KG1 (cell line): ENCODE measurements around the gene SELENBP1.
"Not testable (repeated sequence)": the region's sequence is repeated elsewhere in the genome, so short reads cannot be mapped to it uniquely, and the experiment has no call there.

ENCODE experiments used
- DNase-seq: peaks from one replicate; lab custom pipeline; 2025; lab: John Stamatoyannopoulos, UW

SELENBP1 gene

DNA sequence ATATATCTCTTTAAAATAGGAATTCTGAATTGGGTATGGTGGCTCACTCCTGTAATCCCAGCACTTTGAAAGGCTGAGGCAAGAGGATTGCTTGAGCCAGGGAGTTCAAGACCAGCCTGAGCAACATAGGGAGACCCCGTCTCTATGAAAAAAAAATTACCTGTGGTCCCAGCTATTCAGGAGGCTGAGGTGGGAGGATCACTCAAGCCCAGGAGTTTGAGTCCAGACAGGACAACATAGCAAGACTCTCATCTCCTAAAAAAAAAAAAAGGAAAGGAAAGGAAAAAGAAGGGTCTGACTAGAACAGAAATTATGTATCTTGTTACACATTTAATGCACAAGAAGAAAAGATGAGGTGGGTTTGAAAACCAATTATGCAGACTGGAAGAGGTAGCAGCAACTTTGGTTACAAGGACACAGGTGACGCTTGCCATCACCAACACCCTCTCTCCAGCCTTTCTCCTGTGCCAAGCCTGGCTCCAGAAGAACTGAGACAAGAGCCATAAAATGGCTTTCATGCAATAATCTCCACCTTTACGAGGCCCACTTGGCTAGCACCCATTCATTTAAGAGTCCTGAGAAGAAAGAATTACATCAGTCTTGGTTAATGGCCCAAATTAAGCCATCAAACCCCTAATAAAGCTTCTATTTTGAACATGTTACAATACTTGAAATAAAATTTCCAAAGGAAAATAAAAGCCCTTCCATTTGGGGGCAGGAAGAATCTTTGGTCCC lies 4.8 kb upstream of the SELENBP1 start:
- no peak for DNase-seq

DNA sequence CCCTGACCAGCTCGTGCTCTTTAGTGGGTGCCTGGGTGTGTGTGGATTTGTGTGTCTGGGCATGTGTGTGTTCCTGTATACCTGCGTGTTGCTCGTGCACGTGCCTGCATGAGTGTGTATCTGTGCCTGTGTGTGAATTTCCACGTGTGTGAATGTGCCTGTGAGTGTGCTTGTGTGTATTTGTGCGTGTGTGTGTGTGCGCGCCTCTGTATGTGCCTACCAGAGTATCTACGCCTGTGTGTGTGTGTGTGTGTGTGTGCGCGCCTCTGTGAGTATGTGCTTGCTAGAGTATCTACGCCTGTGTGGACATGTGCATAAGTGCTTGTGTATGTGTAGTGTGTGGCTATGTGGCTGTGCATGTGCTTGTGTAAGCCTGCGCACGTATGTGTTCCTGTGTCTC lies 691 bp upstream of the SELENBP1 start:
- no peak for DNase-seq

- DNase-seq: no peak
These were observed 991 bp downstream of the SELENBP1 start for GRCh38 chr1:151371370-151372057.

- no peak for DNase-seq
These were observed 2.1 kb downstream of the SELENBP1 start for GRCh38 chr1:151370211-151370911.

DNA sequence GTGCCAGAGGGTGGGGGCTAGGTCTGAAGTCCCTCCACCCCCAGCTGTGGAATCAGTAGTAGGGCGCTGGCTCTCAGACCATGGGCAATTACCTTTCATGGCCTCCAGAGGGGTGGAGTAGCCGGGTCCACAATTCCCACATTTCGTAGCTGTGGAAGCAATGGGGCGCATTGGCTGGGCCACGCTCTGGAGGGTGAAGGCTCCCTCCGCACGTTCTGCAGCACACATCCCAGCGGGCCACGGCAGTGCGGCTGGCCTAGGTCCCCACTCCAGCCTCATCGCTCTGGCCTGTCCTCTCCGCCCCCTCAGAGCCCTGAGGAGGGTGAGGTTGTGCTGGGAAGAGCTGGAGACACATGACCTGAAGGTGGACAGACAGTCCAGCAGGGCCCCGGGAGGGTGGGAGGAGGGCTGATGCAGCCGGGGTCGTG lies 2.9 kb downstream of the SELENBP1 start:
- DNase-seq: no peak

DNA sequence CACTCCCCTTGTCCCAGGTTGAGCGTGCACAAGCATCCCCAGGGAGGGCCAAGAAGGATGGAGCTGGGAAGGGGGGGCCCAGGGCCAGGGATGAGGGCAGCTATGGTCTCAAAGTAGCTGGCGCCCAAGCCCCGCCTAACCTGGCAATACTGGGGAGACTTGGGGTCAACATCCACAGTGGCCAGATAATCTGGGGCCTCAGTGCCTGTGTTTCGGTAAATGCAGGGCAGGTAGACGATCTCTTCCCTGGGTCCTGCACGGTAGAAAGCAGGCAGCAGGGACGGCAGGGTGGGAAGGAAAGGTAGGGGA lies 3.2 kb downstream of the SELENBP1 start:
- DNase-seq: no peak

DNA sequence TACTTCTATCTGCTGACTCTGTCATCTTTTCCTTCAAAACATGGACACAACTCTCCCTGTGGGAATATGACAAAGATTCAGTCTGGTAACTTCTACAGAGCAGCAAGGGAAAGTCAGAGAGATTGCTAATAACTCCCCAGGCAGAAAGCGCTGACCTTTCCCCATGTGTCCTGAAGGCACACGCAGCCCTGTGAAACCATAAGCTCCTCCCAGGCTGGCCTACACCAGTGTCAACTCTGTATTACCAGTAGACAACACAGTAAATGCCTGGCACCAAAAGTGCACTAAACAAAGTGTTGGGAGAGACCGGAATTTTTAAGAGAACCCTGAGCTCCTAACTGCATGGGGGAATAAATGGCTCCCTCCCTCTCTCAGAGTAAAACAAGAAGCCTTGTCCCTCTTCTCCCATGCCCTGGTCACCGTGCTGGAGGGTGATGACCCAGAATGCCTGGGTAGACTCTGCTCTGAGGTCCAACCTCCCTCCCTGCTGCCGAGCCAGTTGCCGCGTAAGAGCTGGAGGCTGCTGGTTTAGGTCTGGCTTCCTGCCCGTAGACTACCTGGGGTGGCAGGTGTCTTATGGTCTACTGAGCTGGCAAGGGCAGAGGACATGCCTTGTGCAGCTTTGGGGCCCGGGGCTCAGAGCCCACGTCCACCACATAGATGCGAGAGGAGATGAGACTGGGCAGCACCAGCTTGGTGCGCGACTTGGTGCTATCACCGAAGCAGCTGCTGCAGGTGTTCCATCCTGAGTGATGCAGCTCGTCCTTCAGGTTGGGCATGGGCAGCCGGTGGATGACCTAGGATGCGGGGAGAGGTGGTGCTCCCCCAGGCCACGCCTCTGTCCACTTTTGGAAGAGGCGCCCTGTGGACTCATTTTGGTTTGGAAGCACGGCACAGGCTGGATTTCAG lies 3.9 kb downstream of the SELENBP1 start:
- no peak for DNase-seq

- DNase-seq: no peak
These were observed 4.7 kb downstream of the SELENBP1 start for GRCh38 chr1:151367658-151368392.

DNA sequence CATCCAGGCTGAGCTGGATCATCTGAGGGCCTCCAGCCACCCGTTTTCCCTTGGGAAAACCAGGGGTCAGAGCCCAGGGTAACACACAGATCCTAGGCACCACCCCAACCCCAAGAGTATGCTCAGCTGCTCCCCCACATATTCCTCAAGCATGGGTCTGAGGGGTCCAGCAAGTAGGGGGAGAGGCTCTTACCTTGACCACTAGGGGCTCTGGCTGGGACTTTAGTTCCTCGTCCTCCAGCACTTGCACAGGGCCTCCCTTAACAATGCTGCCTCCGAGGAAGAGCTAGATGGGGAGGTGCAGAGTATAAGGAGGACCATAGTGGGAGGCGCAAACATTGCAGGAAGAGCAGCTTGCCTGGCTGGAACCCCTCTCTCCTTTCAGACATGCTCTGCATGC lies 7.5 kb downstream of the SELENBP1 start:
- DNase-seq: no peak

- no peak for DNase-seq
These were observed 10.0 kb downstream of the SELENBP1 start for GRCh38 chr1:151362308-151363155.

DNA sequence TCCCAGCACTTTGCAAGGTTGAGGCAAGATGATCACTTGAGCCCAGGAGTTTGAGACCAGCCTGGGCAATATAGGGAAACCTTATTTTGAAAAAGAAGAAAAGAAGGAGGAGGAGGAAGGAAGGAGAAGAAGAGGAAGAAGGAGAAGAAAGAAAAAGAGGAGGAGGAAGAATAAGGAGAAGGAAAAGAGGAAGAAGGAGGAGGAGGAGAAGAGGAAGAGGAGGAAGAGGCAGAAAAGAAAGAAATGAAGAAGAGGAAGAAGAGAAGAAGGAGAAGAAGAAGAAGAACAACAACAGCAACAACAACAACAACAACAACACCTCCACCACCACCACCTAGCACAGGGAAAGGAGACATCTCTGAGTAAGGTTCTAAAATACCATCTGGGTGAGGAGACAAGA lies 10.6 kb downstream of the SELENBP1 start:
- no peak for DNase-seq

- DNase-seq: no peak
These were observed 15.8 kb downstream of the SELENBP1 start for GRCh38 chr1:151356696-151357095.

DNA sequence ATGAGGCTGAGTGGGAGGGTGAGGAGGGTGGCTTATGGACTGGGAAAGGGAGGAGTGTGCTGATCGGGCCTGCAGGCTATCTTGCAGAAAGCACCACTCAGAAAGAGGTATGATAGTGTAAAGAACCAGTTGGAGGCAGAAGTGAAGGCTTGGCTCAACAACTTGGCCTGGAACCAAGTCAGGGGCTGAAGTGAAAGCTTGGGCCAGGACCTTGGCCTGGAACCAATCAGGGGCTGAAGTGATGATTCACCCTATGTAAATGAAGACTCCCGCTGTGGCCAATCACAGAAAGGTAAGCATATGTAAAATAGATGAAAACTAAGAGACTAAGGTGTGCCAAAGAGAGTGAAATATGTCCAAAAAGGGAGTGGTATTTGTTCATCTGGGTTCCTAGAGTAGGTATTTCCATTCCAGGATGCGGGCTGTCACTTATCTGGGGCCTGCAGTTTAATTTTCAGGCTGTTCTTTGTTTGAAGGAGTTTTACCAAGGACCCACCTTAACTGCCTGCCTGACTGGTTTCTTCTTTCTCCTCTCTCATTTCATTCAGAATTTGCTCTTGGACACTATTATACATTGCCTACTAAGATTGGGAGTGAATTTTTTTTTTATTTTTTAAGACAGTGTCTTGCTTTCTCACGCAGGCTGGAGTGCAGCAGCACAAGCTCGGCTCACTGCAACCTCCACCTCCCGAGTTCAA lies 20.3 kb downstream of the SELENBP1 start:
- DNase-seq: no peak

- not testable (repeated sequence) for DNase-seq
These were observed 22.2 kb downstream of the SELENBP1 start for GRCh38 chr1:151350323-151350722.

GRCh38 chr1:151347523-151348246 lies 24.8 kb downstream of the SELENBP1 start:
- no peak for DNase-seq

DNA sequence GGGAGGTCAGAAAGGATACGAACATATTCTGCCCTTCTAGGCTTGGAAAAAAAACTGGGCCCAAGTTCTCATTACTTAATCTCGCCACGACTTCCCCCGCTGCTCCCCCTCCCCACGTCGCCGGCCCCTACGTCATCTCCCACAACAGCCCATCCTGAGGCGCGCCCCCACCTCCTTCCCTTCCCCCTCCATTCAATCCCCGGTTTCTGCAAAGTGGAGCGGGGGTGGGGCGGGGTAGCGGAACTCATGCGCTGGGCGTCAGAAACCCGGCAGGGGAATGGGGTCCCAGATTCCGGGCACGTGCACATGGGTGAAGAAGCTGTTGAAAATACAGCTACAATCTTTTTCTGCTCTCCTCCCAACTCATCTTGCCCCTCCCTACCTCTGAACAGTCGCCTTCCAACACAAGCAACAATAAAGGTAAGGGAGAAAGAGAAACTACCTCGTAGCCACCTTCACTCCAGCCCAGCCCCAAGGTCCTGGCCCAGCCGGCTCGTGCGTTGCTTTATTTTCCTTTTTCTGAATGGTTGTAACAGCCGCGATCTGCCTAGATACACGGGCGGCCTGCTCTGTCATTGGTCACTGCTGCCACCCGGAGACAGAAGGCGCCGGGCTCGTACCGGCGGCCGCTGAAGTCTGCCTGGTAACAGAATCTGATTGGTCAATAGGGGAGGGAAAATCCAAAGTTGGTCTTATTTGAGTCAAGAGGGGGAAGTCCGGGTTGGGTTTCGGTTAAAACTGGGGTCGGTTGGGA lies 25.6 kb downstream of the SELENBP1 start, which contains the start of gene RFX5:
Gene RFX5 (minus strand): TSS at position 484 of the 754 bp plus-strand sequence. CDS start 932 bp downstream, outside the sequence.
- peak; percentile 99 for DNase-seq

DNA sequence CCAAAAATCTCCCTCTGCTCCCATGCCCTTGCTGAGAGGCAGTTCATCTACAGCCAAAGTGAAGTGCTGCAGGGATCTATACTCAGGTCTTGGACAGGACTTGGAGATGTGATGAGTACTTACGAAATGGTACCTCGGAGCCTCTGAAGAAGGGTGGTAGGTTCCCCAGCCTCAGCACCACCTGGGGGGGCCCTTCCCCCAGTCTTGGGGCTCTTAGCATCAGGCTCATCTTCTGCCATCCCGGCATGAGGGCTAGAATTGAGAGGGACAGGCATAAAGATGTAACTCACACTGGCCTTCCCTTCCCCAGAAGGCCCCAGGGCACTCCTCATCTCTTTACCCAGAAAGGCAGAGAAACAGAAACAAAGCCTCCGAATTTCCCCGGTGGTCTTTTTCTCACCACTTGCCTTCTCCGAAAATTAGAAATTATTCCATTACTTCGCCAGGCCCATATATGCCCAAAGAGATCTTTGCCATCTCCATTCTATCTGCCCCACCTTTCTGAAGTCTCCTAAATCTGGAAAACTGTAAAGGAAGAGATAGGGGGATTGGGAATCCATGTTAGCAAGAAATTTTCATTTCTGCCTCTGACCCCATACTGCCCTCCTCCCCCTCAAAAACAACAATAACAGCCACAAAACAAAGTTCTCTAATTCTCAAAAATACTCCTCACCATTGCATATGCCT lies 26.3 kb downstream of the SELENBP1 start:
- no peak for DNase-seq

DNA sequence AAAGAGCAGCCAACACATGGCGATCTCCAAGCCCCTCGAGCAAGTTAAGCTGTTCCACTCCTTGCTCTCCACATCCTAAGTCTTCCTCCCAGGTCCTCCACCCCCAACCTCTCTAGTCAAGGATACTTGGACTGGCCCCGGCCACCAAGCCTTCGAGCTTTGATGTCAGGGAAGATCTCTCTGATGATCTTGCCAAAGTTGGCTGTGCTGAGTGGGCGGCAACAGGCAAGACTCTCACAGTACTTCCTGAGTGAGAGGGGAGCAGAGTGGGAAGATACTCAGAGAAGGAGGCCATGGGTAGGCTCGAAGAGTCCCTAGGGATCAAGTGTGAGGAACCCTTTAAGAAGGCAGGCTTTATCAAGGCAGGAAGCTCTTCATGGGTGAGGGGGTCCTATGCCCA lies 28.2 kb downstream of the SELENBP1 start:
- DNase-seq: no peak
